GM19043 (cell line): ENCODE results near the gene PBX1.
"Not testable (repeated sequence)": the region's sequence is repeated elsewhere in the genome, so short reads cannot be mapped to it uniquely, and the experiment has no call there.

Source experiments
- ATAC-seq: cut with Tn5 transposase; IDR thresholded peaks from one replicate; pipeline ENCODE4 v1.9.1; 2021; ENCODE audit warnings: low read depth; ENCODE audit not compliant: unreplicated experiment

The PBX1 gene

DNA sequence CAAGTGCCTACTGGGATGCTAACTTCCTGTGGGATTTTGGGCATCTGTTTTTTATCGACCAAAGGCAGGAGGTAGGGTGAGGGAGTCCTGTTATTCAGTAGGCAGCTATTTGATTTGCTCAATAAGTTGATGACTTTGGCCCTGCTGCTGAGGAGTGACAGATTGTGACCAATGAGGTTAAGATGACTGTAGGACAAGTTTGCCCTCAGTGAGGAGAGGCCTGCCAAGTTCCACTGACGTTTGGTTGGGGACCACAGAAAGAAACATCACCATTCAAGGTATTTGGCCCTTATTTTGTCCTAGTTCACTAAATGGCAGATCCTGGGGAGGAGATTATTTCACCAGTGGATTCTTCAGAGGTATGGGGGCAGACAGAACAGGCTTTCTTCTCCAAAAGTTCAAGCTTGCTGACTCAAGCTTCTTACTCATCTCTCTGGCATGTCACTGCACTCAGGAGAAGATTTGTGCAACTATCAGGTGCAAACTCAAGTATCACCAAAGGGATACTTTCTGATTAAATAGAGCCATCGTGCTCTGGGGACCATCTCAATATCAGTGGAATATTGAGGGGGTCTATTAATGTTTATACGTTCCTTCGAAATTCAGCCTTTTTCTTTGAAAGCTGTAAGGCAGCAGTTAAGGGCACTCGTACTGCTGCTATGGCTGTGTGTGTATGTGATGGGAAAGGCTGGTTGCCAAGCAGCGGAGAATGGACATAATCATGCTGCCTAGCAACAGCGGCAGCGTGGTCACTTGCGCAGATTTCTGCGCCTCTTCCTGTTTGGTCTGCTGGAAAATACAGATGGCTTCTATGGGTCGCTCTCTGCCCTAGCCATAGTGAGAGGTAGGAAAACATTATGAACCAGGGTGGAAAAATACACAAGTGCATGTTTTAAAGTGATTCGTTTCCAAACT is 78.7 kb downstream of the PBX1 start:
- ATAC-seq = no peak

GRCh38 chr1:164638492-164639202 is 79.7 kb downstream of the PBX1 start:
- ATAC-seq = no peak

DNA sequence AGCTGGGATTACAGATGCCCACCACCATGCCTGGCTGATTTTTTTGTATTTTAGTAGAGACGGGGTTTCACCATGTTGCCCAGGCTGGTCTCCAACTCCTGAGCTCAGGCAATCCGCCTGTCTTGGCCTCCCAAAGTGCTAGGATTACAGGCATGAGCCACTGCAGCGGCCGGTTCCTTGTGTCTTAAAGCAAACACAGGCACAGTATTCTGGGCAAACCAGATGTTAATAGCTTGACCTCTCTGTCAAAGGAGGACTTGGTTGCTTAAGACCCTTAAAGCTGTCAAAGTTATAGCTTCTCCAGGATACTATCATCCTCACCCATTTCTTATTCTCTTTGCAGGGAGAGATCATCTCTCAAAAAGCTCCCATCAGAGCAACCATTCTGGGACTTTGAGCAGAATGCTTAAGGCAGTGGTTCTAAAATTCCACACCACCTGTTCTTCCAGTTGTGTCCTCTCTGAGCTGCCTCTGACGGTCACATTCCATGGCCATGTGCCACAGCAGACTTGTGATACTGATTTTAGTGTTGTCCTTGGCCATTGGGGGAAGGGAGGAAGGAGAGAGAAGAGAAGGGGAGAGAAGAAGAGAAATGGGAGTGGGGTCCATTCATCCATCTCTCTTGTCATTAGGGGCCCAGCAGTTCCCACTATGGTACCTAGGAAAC is 81.8 kb downstream of the PBX1 start:
- ATAC-seq = no peak

DNA sequence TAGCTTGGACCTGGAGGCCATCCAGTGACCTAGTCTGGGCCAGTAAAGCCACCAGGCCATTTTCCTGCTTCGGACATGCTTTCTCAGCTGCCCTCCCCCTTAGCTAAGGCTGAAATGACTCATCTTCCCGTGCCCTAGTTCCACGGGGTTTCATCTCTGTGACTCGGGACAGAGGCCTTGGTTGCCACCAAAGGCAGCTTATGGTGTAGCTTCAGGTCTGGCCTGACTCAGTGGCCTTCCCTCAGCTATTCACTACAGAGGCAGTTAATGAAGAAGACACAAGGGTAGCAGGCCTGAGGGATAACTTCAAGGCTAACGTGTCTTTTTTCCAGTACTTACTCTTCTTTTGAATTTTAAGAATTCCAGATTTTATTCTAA is 82.4 kb downstream of the PBX1 start:
- ATAC-seq = no peak

DNA sequence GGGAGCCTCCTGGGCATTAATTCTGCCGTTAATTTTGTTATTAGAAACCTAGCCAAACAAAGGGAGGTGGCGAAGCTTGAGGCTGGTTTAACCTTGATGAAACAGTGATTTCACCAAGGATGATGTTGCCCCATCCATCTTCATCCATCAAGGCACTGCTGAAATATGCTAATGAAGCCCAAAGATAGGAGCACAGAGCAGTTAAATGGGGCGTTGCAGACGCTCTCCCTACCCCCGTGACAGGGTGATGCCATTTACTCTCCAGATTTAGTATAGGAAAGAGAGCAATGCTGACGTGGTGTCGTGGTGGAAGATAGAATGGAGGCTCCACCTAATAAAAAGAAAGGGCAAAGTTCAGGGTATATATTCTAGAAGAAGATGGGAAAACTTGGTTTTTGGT is 84.0 kb downstream of the PBX1 start:
- no peak for ATAC-seq

DNA sequence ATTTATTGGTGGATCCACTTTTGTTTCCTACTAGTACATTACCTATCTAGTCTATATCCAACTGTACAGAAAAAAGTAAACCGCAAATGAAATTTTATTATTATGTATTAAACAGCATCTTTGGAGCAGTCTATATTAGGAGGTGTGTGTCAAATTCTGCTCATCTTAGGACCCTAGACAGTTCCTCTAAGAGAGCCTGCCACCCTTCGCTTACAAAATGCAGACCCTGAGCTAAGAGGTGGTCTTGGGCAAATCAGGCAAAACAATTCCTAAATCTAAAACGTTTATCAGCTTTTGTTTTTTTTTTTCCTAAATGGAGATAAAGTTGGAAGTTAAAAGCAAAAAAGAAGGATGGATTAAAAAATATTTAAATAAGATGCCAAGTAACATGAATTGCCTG is 85.3 kb downstream of the PBX1 start:
- no peak for ATAC-seq

- ATAC-seq = no peak
Observed at GRCh38 chr1:164644774-164645644, 86.0 kb downstream of the PBX1 start.

- no peak for ATAC-seq
Observed at GRCh38 chr1:164645921-164646320, 86.9 kb downstream of the PBX1 start.

DNA sequence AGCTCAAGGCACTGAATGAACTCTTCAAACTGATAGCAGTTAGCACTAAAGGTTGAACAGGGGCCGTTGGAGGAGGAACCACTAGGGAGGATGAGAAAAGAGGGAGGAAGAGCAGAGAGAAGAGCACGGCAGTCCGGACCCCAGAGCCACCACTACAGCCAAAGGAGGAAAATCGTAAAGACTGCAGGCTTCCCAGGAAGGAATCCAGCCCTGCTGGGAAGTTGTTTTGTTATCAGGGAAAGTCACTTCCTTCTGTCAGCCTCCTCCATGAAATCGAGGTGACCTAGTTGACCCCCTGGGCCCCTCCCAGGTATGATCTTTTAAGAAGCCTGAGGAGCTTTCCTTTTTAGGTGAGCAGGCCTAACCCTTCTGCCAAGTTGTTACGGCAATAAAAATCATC is 88.2 kb downstream of the PBX1 start:
- no peak for ATAC-seq

- ATAC-seq = no peak
Observed at GRCh38 chr1:164648636-164649035, 89.7 kb downstream of the PBX1 start.

GRCh38 chr1:164649146-164649545 is 90.2 kb downstream of the PBX1 start:
- ATAC-seq = no peak

- ATAC-seq = no peak
Observed at GRCh38 chr1:164650531-164650930, 91.5 kb downstream of the PBX1 start.

DNA sequence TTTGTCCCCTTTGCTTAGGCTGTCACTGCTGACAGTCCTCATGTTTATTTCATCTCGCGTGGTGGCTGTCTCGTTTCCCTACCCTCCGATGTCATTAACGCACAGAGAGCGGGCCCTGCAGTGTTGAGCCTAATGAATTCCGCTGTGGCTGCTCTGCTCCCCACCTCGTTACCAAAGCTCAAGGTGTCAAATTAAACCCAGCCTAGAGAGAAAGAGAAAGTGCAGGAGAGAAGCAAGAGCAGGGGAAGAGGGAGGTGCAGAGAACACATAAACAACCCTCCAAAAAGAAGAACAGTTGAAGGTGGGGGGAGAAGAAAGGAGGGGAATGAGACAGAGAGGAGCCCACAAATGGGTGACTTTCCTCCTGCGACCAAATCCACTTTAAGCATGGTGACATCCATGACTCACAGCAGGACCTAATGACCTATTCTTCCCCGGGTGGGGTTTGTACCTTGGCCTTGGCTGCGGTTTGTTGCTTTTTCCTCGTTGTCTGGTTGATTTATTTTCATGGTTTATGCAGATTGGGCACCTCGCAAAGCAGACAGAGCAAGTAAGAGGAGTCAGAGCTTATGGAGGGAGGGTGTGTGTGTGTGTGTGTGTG is 92.5 kb downstream of the PBX1 start:
- no peak for ATAC-seq

DNA sequence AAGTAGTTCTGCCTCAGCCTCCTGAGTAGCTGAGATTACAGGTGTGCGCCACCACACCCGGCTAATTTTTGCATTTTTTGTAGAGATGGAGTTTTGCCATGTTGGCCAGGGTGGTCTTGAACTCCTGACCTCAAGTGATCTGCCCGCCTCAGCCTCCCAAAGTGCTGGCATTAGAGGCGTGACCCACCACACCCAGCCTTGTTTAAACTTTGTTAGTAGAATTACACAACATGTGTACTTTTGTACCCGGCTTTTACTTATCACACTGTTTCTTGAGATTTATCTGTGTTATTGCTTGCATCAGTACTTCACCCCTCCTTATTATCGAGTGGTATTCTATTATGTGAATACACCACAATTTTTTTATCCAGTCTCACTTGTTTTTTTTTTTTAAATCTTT is 94.0 kb downstream of the PBX1 start:
- ATAC-seq = not testable (repeated sequence)

DNA sequence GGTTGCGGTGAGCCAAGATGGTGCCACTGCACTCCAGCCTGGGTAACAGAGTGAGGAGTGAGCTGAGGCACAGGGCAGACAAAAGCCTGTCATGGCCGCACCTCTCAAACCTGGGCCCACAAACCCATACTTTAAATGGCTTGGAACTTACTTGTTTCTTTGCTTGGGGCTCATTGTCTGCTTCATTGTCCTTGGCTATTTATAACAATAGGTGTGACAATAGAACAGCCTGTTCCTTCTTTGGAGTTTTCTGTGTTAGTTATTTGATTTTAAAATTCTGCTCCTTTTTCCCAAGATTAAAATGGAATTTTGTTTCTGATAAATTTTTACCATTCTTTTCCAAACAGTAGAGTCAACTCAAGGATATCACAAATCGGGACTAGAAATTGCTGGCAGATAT is 94.7 kb downstream of the PBX1 start:
- no peak for ATAC-seq

DNA sequence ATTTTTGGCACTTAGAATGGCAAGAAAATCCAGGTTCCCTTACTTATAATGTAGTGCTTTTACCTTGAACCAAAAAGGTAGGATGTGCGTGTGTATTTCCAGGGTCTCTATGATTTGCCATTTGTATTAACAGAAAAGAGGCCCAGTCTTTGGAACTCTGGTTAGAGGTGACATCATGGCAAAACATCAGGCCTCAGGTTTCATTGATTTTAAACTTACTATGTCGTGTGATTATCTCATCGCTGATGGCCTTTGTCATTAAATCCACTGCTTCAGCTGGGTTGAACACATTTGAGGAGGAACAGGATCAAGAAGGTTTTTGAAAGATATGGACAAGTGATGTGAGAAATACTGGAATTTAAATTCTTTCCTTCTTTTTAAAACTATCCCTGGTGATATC is 95.2 kb downstream of the PBX1 start:
- no peak for ATAC-seq

DNA sequence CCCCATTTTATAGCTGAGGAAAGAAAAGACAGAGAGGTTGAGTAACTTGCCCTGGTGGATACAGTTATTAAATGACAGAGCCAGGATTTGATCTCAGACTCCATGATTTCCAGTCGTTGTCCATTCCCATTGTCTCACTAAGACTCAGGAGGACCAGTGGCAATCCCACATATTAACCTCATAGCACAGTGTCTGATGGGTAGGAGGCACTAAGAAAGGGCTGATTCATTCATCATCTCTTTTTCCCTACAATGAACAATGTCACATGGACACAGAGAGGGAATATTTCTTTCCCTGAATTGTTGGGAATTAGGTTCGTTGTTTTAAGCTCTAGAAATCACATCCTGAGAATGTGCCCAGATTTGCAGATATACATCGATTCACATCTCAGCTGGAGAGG is 99.9 kb downstream of the PBX1 start:
- no peak for ATAC-seq

DNA sequence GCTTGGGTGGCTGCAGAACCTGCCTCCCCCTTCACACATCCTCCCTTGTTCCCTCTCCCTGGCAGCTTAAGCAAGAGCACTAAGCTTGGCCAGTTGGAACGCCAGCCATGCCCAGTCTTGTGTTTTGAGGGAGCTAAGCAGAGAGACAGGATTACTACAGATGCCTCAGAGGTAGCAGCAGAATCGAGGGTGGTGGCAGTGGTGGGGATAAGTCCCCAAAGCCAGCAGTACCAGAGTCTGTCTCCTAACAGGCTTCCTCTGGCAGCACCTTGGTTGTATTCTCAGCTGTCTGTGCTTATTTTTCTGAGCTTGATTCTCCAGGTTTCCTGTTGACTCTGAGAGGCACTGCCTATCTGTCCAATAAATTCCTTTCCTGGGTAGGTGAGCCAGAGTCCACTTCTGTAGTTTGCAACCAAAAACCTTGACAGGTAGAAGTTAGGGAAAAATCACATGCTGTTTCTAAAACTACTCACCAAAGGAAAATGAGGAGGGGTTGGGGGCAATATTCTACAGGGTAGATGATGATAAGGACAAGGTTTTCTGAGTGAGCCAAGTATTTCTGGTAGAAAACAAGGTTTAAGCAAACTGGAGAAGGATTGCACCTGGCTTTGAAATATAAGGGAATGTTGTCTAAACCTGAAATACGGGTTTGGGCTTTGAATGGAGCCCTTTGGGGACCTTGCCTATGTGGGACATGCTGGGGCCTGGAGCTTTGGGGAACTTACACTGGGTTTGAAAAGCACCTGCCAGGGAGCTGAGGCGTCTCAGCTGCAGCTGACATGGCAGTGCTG is 100.8 kb downstream of the PBX1 start:
- ATAC-seq = no peak

- peak; percentile 57 for ATAC-seq
Observed at GRCh38 chr1:164660412-164660772, 101.4 kb downstream of the PBX1 start.
